Keratinocyte (primary cell): ENCODE data around the gene MRTFA.

Source experiments
- CTCF ChIP-seq, 3 experiments: IDR thresholded peaks in 1 of 3; conservative IDR thresholded peaks in 1 of 3; optimal IDR thresholded peaks in 1 of 3; 2 replicates in 2 of 3; 3 replicates in 1 of 3; pipeline versions ENCODE3 to v1.5.1; 2011; ENCODE audit warnings: low read length in 3 of 3, mild to moderate bottlenecking in 3 of 3, moderate library complexity in 2 of 3, control low read depth in 1 of 3, inconsistent platforms in 1 of 3; ENCODE audit not compliant: insufficient read depth in 2 of 3; ENCODE audit errors: extremely low read depth in 1 of 3
- EZH2 ChIP-seq: IDR thresholded peaks from one replicate; pipeline ENCODE4 v1.6.1; 2012; ENCODE audit warnings: inconsistent platforms, mild to moderate bottlenecking, low read length, moderate library complexity

GRCh38 chr22:40588726-40589125 is 47.8 kb downstream of the MRTFA start:
- no peak for TF ChIP-seq CTCF (optimal IDR thresholded peaks at IDR 0.05 in 1 of 3, IDR thresholded peaks at IDR 0.05 in 1 of 3, conservative IDR thresholded peaks at IDR 0.05 in 1 of 3; ENCODE audit: extremely low read depth in 1 of 3, insufficient read depth in 2 of 3, low read length in 3 of 3)
- no peak for TF ChIP-seq EZH2
